ENCODE results near the gene INPP1.
"Not testable (repeated sequence)": the region's sequence is repeated elsewhere in the genome, so short reads cannot be mapped to it uniquely, and the experiment has no call there.

The INPP1 gene

DNA sequence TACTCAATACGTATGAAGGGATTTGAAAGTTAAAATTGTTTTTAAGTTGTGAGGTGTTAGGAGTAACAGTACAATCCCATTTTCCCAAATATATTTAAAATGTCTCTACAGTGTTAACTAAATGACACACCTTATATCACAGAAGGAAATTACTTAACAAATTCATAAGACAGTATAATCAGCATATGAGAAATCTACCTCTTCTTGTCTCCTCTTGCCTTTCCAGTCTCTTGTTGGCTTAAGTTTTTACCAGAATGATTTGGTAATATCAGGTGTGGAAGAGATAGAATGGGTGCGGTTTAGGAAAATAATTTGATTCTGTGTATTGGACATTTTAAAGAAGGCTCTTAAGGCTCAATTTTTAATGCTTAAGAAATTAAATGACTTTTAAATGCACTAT is 9.5 kb upstream of the INPP1 start:
- DNase-seq (ENCODE audit: low read depth in 2 of 2), result no peak

DNA sequence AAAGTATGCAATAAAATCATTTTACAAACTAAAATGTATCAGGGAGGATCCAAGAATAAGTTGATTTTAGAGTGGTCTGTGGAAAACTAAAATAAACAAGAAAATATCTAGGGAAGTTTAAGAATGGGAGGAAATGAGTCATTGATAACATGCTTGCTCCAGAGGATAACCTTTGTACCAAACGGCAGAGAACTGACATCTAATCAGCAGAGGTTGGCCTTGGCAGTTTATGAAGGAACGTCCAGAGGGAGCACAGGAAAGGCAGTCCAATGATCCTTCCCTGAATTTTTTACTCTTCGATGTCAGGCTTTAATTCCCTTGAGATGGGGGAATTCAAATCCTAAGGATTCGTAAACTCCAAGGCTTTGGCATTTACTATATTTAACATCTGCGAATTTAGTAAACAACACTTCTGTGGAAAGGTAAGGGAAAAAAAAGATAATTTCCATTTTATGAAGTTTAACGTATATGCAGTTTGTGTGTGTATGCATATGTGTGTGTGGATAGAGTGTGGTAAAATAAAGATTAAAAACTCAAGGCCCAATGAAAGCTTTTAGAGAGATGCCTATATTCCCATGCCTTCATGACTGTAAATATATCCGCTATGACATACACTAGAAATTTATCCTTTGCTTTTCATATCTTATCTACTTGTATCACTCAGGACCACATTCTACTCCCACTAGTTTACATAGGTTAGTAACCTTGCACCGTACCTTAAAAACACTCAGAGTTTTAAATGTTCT is 8.7 kb upstream of the INPP1 start:
- DNase-seq (ENCODE audit: low read depth in 2 of 2), result no peak

DNA sequence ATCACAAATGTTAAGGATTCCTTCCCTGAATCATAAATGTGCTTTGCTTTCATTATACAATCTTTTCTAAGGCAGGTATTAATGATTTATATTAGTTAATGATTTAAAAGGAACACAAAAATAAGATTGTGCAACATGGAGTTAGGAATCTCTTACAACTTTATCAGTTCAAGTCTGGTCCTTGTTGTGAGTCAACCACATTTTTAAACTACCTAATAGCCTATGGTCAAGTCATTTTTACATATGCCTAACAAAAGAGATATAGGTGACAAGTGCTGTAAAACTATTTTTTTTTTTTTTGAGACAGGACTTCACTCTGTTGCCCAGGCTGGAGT is 8.2 kb upstream of the INPP1 start:
- DNase-seq (ENCODE audit: low read depth in 2 of 2), result no peak

DNA sequence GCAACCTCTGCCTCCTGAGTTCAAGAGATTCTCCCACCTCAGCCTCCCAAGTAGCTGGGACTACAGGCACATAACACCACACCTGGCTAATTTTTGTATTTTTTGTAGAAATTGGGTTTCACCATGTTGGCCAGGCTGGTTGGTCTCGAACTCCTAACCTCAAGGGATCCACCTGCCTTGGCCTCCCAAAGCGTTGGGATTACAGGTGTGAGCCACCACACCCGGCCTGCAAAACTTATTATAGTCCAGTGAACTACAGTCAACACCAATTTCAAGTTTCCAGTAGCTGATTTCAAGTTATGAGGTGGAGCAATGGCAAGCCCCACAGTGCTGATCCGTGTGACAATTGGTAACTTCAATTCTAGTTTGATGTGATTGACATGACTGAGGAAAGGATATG is 7.8 kb upstream of the INPP1 start:
- not testable (repeated sequence) for DNase-seq (ENCODE audit: low read depth in 2 of 2)

DNA sequence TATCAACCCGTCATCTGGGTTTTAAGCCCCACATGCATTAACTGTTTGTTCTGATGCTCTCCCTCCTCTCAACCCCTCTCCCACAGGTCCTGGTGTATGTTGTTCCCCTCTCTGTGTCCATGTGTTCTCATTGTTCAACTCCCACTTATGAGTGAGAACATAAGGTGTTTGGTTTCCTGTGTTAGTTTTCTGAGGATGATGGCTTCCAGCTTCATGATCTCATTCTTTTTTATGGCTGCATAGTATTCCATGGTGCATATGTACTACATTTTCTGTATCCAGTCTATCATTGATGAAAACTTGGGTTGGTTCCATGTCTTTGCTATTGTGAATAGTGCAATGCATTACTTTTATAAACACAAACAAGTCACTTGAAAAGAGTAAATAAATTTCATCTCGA is 7.0 kb upstream of the INPP1 start:
- DNase-seq (ENCODE audit: low read depth in 2 of 2), result no peak

DNA sequence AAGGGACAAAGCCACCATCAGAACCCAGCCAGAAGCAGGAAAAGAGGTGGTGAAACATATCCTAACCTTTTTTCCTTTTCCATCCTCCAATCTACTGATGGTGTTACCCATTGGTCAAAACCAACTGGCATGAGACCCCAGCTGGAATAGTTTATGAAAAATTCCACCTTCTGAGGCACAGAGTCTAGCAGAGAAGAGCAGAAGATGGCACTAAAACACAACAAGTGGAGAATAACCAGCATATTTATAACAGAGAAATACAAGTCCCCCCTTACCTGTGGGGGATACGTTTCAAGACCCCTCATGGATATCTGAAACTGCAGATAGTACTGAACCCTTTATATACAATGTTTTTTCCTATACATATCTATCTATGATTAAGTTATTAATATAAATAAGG is 4.9 kb upstream of the INPP1 start:
- DNase-seq (ENCODE audit: low read depth in 2 of 2), result no peak

DNA sequence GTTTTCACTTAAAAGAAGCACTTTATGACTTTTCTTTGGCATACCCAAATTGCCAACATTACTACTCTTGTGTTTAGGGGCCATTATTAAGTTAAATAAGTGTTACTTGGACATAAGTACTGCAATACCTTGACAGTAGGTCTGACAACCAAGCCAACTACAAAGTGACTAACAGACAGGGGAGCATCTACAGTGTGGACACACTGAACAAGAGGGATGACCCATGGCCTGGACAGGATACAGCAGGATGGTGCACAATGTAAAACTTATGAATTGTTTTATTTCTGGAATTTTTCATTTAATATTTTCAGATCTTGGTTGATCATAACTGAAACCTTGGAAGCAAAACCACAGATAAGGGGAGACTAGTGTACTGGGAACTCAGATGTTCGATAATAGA is 4.0 kb upstream of the INPP1 start:
- DNase-seq (ENCODE audit: low read depth in 2 of 2), result no peak

DNA sequence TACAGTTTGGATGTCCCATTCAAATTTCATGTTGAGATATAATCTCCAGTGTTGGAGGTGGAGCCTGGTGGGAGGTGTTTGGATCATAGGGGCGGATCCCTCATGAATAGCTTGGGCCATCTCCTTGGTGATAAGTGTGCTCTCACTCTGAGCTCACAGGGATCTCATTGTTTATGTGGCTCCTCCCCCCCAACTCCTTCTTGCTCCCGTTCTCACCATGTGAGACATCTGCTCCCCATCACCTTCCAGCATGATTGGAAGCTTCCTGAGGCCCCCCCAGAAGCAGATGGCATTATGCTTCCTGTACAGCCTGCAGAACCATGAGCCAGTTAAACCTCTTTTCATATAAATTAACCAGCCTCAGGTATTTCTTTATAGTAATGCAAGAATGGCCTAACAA is 3.0 kb upstream of the INPP1 start:
- no peak for DNase-seq (ENCODE audit: low read depth in 2 of 2)

DNA sequence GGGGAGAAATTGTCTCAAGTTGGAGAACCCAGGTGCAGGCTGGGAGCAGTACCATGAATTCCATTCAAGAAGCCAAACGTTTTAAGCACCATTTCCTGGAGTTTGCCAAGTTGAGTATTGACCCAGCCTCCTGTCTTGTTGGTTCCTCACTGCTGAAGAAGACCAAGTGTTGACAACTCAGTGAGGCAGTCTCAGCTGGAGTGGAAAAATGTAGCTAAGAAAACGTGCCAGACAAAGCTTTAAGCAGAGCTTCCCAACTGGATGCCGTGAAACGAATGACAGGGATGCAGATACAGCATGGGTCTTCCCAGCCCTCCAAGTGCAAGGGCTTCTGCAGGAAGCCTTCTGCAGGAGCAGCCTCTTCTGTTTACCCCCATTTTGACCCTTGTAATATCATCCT is 778 bp upstream of the INPP1 start:
- DNase-seq (ENCODE audit: low read depth in 2 of 2), result no peak

DNA sequence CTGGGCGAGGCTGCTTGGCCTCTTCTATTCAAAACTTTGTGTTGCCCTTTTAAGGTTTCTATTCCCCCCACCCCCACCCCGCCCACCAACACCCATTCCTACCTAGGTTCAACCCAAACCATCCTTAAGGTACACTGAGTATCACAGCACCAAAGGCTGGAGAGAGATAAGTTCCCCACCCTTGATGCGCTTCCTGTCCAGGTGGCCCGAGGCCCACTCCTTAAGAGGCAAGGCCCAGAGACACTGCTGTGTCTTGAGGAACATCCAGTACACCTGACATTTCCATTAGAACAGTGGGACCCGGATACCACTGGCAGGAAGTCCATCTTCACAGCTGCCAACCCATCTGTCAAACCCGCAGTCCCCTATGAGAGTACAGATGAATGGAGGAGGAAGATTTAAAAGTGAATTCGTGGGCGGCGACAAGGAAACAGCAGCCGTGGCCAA is 277 bp upstream of the INPP1 start:
- no peak for DNase-seq (ENCODE audit: low read depth in 2 of 2)

DNA sequence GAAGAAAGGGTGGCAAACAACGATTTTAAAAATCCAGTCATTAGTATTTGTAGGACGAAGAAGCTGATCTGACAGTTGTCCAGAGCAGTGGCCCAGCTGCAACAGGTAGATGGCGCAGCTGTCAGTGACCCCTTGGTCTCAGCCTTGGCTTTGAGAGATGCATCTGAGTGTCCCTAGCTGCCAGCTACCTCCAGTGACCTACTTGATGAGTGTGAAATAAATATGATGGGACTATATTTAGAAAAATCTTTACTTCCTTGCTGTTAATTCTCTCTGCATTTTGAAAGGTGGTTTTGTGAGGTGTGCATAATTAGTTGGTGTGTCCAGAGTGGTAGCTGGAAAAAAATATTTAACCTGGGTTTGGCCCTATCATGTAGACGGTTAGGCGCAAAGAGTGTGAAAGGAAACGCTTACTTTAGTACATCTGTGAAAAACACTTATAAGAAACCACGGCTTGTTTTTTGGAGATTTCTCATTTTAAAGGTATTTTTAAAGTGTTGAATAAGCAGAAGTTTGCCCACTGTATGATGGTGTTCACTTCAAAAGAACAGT is 963 bp downstream of the INPP1 start:
- DNase-seq (ENCODE audit: low read depth in 2 of 2), result no peak

DNA sequence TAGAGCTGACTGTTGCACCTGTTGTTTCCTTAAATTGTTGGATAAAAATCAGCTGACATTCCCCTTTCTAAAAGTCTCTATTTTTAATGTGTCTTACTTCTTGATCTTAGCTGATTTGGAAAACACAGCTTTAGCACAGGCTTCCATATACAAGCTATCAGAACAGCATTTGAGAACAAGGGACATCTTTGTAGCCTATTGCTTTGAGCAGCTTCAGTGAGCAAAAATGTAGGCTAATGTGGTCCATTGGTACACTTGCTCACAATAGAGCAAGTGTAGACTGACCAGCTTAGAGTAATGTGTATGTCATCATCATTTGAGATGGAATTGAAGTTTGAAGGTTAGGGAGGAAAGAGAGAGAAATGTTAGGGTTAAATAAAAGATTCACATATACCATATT is 7.0 kb downstream of the INPP1 start:
- DNase-seq (ENCODE audit: low read depth in 2 of 2), result no peak

DNA sequence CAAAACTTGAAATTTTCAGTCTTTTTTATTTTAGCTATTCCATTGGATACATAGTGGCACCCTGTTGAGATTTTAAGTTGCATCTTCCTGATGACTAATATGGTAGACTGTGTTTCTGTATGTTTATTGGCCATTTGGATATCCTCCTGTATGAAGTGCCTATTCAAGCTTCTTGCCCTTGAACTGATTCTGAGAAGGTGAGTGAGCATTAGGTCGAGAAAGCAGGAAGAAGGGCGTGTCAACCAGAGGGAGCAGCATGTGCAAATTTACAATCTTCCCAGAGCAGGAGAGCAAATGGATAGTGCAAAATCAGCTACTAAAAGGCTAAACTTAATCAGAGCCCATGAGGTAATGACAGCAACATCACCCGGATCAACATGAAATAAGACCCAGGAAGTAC is 8.6 kb downstream of the INPP1 start:
- DNase-seq (ENCODE audit: low read depth in 2 of 2), result no peak

DNA sequence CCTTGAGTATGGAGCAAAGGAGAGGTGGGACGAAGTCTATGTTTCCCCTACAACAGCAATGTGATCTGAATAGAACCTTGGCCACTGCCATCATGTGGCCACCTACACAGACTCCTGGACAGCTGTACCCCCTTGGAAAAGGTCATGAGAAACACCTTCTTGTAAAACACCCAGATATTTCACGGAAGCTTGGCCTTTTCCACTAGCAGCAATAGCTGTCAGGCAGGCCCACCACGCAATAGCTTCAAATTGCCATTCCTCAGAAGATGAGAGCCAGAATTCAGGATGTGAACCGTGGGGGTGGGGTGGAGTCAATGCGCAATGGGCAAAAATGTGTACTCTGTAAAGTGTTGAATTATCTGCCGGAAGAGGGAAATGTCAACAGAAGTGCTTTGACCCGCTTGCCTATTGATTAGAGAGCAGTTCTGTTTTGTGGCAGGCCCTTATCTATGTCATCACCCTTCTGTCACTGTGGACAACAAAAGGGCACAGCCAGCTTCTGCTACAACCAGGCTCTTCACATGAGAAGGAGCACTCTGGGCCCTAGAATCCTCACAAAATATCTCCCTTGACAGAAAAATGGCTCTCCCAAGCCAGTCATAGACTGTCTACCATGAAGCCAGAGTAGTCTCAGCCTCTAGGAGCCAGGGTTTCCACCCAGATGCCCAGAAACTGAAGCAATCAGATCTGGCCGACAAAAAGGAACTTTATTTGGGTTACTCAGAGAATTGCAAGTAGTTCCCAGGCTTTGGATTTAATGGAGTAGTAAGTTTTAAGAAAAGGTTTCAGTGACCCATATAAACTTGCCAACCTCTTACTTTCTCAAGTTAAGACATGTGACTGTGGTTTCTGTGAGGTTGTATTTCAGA is 9.5 kb downstream of the INPP1 start:
- no peak for DNase-seq (ENCODE audit: low read depth in 2 of 2)

DNA sequence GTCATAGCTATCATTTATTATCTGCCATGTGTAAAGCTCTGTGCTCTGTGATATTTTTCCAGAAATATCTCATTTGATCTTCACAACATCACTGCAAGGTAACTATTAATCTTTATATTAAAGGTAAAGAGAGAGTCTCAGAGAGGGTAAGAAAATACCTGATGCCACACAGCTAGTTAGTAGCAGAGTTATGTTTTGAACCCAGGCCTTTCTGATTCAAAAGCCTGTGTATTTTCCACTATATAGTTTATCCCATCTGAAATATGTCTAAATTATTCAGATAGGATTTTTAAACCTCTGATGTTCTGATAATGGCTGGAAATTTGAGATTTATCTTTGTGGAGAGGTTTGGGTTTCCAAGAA is 10.1 kb downstream of the INPP1 start:
- DNase-seq (ENCODE audit: low read depth in 2 of 2), result no peak

DNA sequence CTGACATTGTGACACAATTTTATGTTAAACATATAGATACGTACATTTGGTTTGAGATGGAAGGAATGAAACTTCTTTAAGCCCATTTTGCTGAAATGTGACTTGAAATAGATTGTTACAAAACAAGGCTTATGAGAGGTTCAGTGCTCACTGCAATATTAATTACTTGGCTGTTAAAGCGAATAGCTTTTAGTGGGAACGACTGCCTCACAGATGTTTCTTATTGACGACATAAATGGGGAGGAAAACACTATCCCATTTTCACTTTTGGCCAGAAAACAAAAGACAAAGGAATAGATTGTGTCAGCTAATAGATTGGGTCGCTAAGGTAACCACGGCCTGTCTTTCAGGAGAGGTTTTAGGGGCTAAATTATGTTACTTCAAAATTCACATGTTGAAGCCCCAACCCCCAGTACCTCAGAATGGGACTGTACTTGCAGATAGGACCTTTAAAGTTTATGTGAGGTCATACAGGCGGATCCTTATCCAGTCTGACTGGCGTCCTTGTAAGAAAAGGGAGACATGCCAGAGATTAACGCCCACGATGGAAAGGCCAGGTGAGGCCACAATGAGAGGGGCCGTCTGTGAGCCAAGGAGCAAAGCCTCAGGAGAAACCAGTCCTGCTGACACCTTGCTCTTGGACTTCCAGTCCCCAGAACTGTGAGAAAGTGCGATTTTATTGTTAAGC is 10.8 kb downstream of the INPP1 start:
- DNase-seq (ENCODE audit: low read depth in 2 of 2), result no peak

DNA sequence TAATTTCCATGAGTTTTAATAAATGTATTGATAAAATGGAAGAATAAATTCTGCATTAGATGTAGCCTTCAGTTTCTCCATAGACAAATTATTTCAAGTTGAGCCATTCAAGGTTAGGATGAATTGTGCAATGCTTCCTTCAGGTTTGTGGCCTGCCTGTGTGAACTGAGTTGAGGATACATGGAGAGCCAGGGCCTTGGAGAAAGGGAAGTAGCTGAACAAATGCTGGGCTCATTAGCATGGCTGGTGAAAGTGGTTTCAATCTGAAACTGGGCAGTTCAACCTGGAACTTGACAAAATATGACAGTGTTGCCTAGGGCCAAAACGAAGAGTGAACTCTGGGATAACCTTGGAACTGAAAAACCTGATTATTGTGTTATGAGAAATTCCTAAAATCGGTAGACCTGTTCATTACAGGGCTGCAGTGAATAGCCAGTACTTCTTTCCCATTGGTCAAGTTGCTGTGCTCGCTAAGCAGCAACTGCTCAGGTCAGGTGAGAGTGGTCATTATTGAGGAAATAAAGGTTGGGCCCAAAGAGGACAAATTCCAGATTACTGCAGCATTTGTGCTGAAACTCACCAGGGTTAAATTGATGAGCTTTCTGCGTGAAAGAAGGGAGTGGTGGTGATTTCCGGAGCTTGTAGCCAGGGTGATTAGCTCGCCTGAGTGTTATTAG is 12.7 kb downstream of the INPP1 start:
- no peak for DNase-seq (ENCODE audit: low read depth in 2 of 2)

DNA sequence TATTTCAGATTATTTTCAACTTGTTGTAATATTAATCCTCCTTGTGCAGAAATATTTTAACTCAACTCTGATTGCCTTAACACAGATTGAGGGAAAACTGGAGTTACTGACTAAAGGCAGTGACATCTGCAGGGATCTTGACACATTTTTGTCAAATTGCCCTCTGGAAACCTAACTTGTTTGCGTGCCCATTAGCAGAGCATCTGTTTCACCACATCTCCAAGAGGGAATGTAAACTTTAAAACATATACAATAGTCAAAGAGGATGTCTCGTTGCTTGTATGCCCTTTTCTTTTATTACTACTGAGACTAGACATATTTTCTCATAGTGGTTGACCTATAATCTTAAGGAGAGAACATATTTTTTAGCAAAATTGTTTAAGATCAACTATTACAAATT is 14.2 kb downstream of the INPP1 start:
- no peak for DNase-seq (ENCODE audit: low read depth in 2 of 2)

DNA sequence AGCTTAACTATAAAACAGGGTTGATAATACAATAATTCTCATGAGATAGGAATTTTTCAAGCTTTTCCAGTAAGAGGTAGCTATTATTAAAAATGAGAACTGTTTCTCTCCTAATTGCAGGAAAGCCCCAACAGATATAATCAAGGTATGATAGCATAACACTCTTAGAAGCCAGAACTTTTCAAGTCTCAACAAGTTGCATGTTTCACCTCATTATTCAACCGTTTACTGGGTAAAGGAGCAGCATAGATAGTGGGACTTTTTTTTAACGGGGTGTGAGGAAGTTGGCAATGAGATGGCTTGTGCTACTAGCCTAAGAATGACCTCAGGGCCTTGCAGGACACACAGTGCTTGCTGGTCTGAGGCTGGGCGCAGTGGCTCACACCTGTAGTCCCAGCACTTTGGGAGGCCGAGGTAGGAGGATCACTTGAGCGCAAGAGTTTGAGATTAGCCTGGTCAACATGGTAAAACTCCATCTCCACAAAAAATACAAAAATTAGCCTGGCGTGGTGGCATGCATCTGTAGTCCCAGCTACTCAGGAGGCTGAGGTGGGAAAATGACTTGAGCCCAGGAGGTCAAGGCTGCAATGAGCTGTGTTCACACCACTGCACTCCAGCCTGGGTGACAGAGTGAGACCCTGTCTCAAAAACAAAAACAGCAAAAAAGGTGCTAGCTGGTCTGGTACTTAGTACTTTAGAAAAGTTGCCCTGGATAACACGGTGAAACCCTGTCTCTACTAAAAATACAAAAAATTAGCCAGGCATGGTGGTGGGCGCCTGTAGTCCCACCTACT is 15.5 kb downstream of the INPP1 start:
- DNase-seq (ENCODE audit: low read depth in 2 of 2), result not testable (repeated sequence)

DNA sequence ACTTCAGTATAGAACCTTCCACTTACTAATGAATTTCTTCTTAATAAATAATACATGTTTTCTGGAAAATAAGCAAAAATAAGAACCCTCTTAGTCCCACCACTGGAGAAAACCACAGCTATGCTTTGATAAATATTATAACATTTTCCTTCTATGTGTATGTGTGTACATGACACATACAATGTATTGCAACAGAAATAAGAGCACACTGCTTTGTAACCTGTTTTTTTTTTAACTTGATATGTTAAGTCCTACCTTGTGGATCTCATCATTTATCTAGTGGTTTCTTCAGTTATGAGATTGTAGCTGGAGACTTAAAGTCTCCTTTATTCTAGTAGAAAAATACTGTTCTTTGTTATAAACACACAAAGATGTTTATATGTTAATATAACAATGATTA is 17.2 kb downstream of the INPP1 start:
- DNase-seq (ENCODE audit: low read depth in 2 of 2), result no peak

DNA sequence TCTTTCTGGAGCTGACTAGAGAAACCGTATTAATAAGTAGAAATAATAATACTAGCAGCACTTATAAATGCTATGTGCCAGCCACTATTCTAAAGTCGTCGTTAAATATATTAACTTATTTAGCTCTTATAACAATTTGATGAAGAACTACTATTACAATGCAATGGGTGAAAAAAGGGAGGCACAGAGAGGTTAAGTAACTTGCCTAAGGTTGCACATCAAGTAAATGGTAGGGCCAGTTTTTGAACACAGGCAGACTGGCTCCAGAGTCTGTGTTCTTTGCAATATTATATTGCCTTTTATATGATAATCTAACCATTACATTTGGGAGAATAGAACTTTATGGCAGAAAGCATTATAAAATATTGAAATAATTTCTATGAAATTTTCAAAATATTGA is 17.6 kb downstream of the INPP1 start:
- DNase-seq (ENCODE audit: low read depth in 2 of 2), result no peak
